B cell (primary cell): ENCODE results near the gene CRYGD.

ENCODE experiments used
- CTCF ChIP-seq: fragments of 200-600 bp; IDR thresholded peaks from one replicate; pipeline ENCODE4 v1.8.0; 2022; ENCODE audit warnings: antibody characterized with exemption, mild to moderate bottlenecking
- EZH2 ChIP-seq: IDR thresholded peaks from 2 replicates; pipeline ENCODE4 v1.6.1; 2012; ENCODE audit warnings: borderline replicate concordance, low read depth, mild to moderate bottlenecking, moderate library complexity, low read length; ENCODE audit not compliant: insufficient read depth, poor library complexity, severe bottlenecking

GRCh38 chr2:208077276-208077675 lies 47.0 kb downstream of the CRYGD start:
- TF ChIP-seq CTCF (no peak), EZH2 (no peak)
